Testis (tissue), 5 donors: ENCODE measurements around the gene SCP2D1. TPM values are rescaled to one million over a fixed set of nuclear protein-coding genes. Genes with fewer than 3 reads are reported as not detected.

Experiments used
- DNase-seq: peaks from one replicate; pipeline ENCODE4 v3.0.0-alpha.2; 2019
- H3K27ac ChIP-seq, 2 donors: fragments of 200-600 bp; sonication (generic); one replicate each; pipeline ENCODE4 v1.5.1; 2019
- H3K27me3 ChIP-seq: fragments of 200-600 bp; sonication (generic); one replicate; pipeline ENCODE4 v1.5.1; 2019
- H3K36me3 ChIP-seq: fragments of 200-600 bp; sonication (generic); one replicate; pipeline ENCODE4 v1.5.1; 2017; ENCODE audit warnings: low read depth; ENCODE audit errors: missing control alignments
- H3K4me1 ChIP-seq: fragments of 200-600 bp; sonication (generic); one replicate; pipeline ENCODE4 v1.5.1; 2019
- H3K4me3 ChIP-seq, 2 donors: fragments of 200-600 bp; sonication (generic); one replicate each; pipeline ENCODE4 v1.5.1; 2017 to 2019
- H3K9me3 ChIP-seq: fragments of 200-600 bp; sonication (generic); one replicate; pipeline ENCODE4 v1.5.1; 2017
- POLR2A ChIP-seq: fragments of 450-650 bp; IDR thresholded peaks from one replicate; pipeline ENCODE4 v1.6.1; 2017; ENCODE audit warnings: antibody characterized with exemption, mild to moderate bottlenecking, moderate library complexity
- WGBS, 2 donors: methylation state at CpG; one replicate each; pipeline ENCODE4 v1.1.5; 2018; 5-methylcytosine and 5-hydroxymethylcytosine counted together
- intact Hi-C: fragments of 100-400 bp; cut with DNase I; formaldehyde crosslinking; loops from one replicate; pipeline ENCODE4 v1.15.1; 2023; ENCODE audit warnings: low total_unique reads
- long read RNA-seq, 2 donors: transcript quantifications; one replicate each; lab custom pipeline, GENCODE V29; 2026
- polyA plus RNA-seq: library from polyadenylated mRNA; stranded (reverse); fragments of 350-450 nt; fragmentation: Illumina TruSeq; extraction: RNeasy Lipid Tissue Mini Kit (QIAGEN cat#74804); gene quantifications from one replicate; pipeline ENCODE4 v1.2.3, GENCODE V29; 2014; ENCODE audit warnings: low read depth, low replicate concordance; ENCODE audit not compliant: insufficient read depth
- total RNA-seq, 2 donors: library from RNA; depleted of rRNA; stranded (reverse); fragments of >200 nt; gene quantifications; one replicate each; pipeline ENCODE4 v1.2.3, GENCODE V29; 2016
- TF ChIP-seq, protein P1 (sequence below), 3 experiments: fragments of 450-650 bp in 2 of 3; fragments of 200-600 bp in 1 of 3; sonication (generic) in 1 of 3; IDR thresholded peaks; one replicate each; pipeline ENCODE4 v1.5.1; 2016 to 2019; ENCODE audit warnings: antibody characterized with exemption in 3 of 3, mild to moderate bottlenecking in 2 of 3, moderate library complexity in 1 of 3

SCP2D1 gene
- total RNA-seq (10 to 100 TPM; 20.1 to 56.4 TPM), polyA plus RNA-seq (42.0 TPM)
- long read RNA-seq, donor 1, result 0 reads
- long read RNA-seq, donor 2, result 0 reads

- H3K4me1 ChIP-seq, result no peaks in the 10 kb centered on the region
- intact Hi-C loops, result no loop called here
- no peaks in the 10 kb centered on the region for H3K9me3 ChIP-seq
- H3K4me3 ChIP-seq, result no peak within 1 kb of the TSS
- 69 to 93% methylated on average over 2 to 3 of the region's 3 CpGs for WGBS, 2 donors
- H3K36me3 ChIP-seq, result no peaks in the 10 kb centered on the region
- no peak for DNase-seq
- H3K27me3 ChIP-seq, result no peaks in the 10 kb centered on the region
- no peak for TF ChIP-seq POLR2A
- TF ChIP-seq, protein P1, sequence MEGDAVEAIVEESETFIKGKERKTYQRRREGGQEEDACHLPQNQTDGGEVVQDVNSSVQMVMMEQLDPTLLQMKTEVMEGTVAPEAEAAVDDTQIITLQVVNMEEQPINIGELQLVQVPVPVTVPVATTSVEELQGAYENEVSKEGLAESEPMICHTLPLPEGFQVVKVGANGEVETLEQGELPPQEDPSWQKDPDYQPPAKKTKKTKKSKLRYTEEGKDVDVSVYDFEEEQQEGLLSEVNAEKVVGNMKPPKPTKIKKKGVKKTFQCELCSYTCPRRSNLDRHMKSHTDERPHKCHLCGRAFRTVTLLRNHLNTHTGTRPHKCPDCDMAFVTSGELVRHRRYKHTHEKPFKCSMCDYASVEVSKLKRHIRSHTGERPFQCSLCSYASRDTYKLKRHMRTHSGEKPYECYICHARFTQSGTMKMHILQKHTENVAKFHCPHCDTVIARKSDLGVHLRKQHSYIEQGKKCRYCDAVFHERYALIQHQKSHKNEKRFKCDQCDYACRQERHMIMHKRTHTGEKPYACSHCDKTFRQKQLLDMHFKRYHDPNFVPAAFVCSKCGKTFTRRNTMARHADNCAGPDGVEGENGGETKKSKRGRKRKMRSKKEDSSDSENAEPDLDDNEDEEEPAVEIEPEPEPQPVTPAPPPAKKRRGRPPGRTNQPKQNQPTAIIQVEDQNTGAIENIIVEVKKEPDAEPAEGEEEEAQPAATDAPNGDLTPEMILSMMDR (IDR thresholded peaks at IDR 0.05), result no peak
- H3K27ac ChIP-seq, result no peak within 1 kb of the TSS
Observed at GRCh38 chr20:18813483-18813882, at the start of gene SCP2D1. TSS of gene SCP2D1 (plus strand) at chr20:18813783. CDS start at chr20:18813816, 33 bp downstream.

GRCh38 chr20:18767676-18768075 is 45.9 kb upstream of the SCP2D1 start:
- TF ChIP-seq, protein P1 (IDR thresholded peaks at IDR 0.05), result no peak
- no peak for TF ChIP-seq POLR2A
- Histone ChIP-seq H3K9me3 (no peaks in the 10 kb centered on the region), H3K27me3 (no peaks in the 10 kb centered on the region), H3K36me3 (no peaks in the 10 kb centered on the region), H3K4me3 (no peak overlapping the region), H3K27ac (no peak overlapping the region), H3K4me1 (no peaks in the 10 kb centered on the region)
- WGBS, 2 donors, result 53 to 82% methylated on average over 2 to 5 of the region's 5 CpGs
- no peak for DNase-seq
- intact Hi-C loops, result no loop called here

GRCh38 chr20:18773566-18773965 is 40.0 kb upstream of the SCP2D1 start:
- H3K4me1 ChIP-seq, result no peaks in the 10 kb centered on the region
- no peak for TF ChIP-seq POLR2A
- TF ChIP-seq, protein P1 (IDR thresholded peaks at IDR 0.05), result no peak
- no peak overlapping the region for H3K27ac ChIP-seq
- 95 to 97% methylated on average over 1 of the region's 1 CpG for WGBS, 2 donors
- no peaks in the 10 kb centered on the region for H3K27me3 ChIP-seq
- intact Hi-C loops, result no loop called here
- DNase-seq, result no peak
- no peak overlapping the region for H3K4me3 ChIP-seq
- no peaks in the 10 kb centered on the region for H3K9me3 ChIP-seq
- H3K36me3 ChIP-seq, result no peaks in the 10 kb centered on the region

DNA sequence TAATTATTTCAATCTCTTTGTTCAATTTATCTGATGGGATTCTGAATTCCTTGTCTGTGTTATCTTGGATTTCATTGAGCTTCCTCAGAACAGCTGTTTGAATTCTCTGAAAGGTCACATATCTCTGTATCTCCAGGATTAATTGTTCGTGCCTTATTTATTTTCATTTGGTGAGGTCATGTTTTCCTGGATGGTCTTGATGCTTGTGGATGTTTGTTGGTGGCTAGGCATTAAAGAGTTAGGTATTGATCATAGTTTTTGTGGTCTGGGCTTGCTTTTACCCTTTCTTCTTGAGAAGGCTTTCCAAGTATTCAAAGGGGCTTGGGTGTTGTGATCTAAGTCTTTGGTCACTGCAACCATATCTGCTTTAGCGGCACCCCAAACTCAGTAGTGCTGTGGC is 39.4 kb upstream of the SCP2D1 start:
- Histone ChIP-seq H3K9me3 (no peaks in the 10 kb centered on the region), H3K27ac (no peak overlapping the region), H3K27me3 (no peaks in the 10 kb centered on the region), H3K4me3 (no peak overlapping the region), H3K4me1 (no peaks in the 10 kb centered on the region), H3K36me3 (no peaks in the 10 kb centered on the region)
- no peak for DNase-seq
- TF ChIP-seq POLR2A, result no peak
- TF ChIP-seq, protein P1 (IDR thresholded peaks at IDR 0.05), result no peak
- 77 to 86% methylated on average over 2 of the region's 2 CpGs for WGBS, 2 donors
- intact Hi-C loops, result no loop called here

DNA sequence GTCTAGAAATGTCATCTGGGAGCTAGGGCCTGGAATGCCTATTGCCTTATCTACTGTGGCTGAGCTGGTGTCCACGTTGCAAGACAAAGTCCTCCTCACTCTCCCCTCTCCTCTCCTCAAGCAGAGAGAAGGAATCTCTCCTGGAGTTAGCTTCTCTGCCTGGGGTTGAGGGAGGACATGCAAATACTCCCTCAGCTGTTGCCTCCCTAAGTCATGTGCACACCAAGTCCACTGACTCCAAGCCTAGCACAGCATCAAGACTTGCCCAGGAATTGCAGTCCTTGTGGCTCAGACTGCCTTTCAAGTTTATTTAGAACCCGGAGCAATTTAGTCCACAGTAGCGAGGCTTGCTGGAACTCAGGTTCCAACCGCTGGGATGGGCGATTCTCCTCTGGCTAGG is 38.0 kb upstream of the SCP2D1 start:
- H3K4me3 ChIP-seq, result no peak overlapping the region
- intact Hi-C loops, result no loop called here
- WGBS, 2 donors, result 91 to 95% methylated on average over 5 of the region's 5 CpGs
- H3K27ac ChIP-seq, result no peak overlapping the region
- H3K9me3 ChIP-seq, result no peaks in the 10 kb centered on the region
- H3K27me3 ChIP-seq, result no peaks in the 10 kb centered on the region
- no peaks in the 10 kb centered on the region for H3K4me1 ChIP-seq
- no peak for DNase-seq
- TF ChIP-seq, protein P1 (IDR thresholded peaks at IDR 0.05), result no peak
- no peak for TF ChIP-seq POLR2A
- no peaks in the 10 kb centered on the region for H3K36me3 ChIP-seq
